ENCODE data around the gene MAP3K15.
A peak's percentile ranks its signal among the peaks of the same experiment; 100 is the strongest.
"Not testable (repeated sequence)": the region's sequence is repeated elsewhere in the genome, so short reads cannot be mapped to it uniquely, and the experiment has no call there.

Gene MAP3K15

GRCh38 chrX:19541196-19541595 is 25.9 kb upstream of the MAP3K15 start:
- DNase-seq = no peak

GRCh38 chrX:19540076-19540475 is 24.8 kb upstream of the MAP3K15 start:
- DNase-seq = no peak
- intact Hi-C loops (cut with DNase I) = loop anchor here (5.0 kb wide), 1 partner anchor 347 kb away; the partner anchor contains the start of gene SH3KBP1

More at GRCh38 chrX:19541196-19541595, 25.9 kb upstream of the MAP3K15 start:
- intact Hi-C loops (cut with DNase I) = loop anchor here (5.0 kb wide), 1 partner anchor 346 kb away; the partner anchor contains the start of gene SH3KBP1

- intact Hi-C loops (cut with DNase I) = loop anchor here (5.0 to 10.0 kb wide), 2 partner anchors 165 to 348 kb away; partner anchors contain the start of gene SH3KBP1
Measured at GRCh38 chrX:19539665-19540064, 24.4 kb upstream of the MAP3K15 start.

DNA sequence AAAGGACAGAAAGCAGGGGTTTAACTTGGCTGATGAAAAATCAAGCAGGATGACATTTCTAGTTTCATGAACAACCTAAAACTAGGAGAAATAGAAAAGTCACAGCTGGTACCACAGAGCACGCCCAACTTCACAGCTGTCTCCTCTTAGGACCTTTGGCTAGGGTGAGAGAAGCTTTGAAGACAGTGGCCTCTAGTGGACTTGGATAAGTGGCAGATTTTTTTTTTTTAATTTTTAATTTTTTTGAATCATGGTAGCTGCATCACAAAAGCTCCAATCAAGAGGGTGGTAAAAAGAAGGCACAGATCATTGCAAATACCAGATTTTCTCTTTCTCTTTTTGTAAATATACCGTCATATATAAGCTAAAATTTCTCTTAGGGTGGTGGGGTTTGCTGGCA is 20.2 kb upstream of the MAP3K15 start:
- intact Hi-C loops (cut with DNase I) = loop anchor here (10.0 kb wide), 1 partner anchor 161 kb away; no protein-coding TSS in a partner anchor
- DNase-seq = no peak

More at GRCh38 chrX:19539665-19540064, 24.4 kb upstream of the MAP3K15 start:
- no peak for DNase-seq

- intact Hi-C loops (cut with DNase I) = loop anchor here (10.0 kb wide), 1 partner anchor 158 kb away; no protein-coding TSS in a partner anchor
- DNase-seq = no peak
Measured at GRCh38 chrX:19532709-19533108, 17.4 kb upstream of the MAP3K15 start.

DNA sequence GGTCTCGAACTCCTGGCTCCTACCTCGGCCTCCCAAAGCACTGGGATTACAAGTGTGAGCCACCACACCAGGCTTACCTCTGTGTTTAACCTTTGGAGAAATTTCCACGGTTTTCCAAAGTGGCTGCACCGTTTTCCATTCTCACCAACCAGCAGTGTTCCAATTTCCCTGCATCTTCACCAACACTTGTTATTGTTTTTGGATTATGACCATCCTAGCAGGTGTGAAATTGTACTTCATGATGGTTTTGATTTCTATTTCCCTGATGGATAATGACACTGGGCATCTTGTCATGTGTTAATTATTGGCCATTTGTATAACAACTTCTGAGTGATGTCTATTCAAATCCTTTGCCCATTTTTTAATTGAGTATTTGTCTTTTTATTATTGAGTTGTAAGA is 2.7 kb upstream of the MAP3K15 start:
- intact Hi-C loops (cut with DNase I) = no loop called here

DNA sequence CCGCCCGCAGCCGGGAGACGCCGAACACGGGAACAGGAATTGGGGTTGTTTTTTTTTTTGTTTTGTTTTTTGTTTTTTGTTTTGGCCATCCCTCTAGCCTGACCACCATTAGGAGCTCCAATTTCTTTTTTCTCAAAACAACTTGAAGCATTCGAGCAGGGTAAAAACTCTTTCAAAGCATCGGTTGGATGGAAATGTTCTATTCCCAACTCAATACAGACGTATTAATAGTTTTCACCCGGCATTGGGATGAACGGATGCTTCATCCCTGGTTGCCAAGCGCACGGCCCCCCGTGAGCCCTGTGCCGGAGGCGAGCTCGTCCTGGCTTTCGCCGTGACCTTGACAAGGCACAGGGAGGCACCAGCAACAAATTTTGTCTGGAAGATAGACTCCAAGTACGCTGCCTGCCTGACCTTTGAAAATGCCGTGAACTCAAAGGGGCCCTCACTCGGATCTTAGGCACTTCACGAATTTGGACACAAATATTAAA is 352 bp upstream of the MAP3K15 start:
- intact Hi-C loops (cut with DNase I) = no loop called here
- DNase-seq = peak in 1 of 10 donors; percentile 39

More for the DNA sequence above, 2.7 kb upstream of the MAP3K15 start:
- DNase-seq = no peak

DNA sequence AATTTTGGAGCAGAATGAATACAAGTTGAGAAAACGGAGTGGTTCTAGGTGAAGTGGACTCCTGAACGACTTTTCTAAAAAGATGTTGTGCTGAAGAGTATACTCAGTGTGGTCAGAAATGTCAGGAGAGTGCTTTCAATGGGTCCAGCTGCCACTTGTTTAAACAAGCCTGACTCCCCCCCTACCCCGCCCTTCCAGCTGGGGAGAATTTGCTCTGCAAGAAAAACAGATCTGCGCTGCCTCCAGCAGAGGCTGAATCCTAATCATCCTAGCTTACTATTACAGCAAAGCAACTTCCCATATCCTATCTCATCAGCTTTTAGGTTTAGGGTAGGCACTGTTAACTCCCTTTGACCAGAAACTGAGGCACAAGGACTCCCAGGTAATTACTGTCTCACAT is 1.9 kb downstream of the MAP3K15 start:
- DNase-seq = no peak
- intact Hi-C loops (cut with DNase I) = no loop called here

- DNase-seq = peak in 1 of 10 donors; percentile 27
- intact Hi-C loops (cut with DNase I) = no loop called here
Measured at GRCh38 chrX:19512961-19513360, 2.3 kb downstream of the MAP3K15 start.

- intact Hi-C loops (cut with DNase I) = no loop called here
- no peak for DNase-seq
Measured at GRCh38 chrX:19512359-19512758, 2.9 kb downstream of the MAP3K15 start.

- intact Hi-C loops (cut with DNase I); DNase-seq: not testable (repeated sequence)
Measured at GRCh38 chrX:19511796-19512195, 3.5 kb downstream of the MAP3K15 start.

DNA sequence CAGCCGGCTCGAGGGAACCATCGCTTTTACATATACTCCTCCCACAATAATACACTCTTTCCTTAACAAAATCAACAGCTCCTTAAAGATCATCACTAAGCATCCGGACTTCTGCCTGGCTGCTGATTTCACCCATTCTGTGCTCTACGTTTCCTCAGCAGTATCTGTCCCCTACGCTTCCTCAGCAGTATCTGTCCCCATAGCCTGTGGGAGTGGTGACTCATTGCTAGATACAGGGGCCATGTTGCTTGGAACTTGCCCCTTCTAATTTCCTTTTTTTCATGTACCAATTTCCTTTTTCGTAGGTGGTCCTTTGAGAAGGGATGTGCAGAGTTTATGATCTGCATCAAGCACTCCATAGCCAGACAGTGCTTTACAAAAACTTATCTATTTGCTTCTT is 18.6 kb downstream of the MAP3K15 start:
- intact Hi-C loops (cut with DNase I) = no loop called here
- DNase-seq = no peak

DNA sequence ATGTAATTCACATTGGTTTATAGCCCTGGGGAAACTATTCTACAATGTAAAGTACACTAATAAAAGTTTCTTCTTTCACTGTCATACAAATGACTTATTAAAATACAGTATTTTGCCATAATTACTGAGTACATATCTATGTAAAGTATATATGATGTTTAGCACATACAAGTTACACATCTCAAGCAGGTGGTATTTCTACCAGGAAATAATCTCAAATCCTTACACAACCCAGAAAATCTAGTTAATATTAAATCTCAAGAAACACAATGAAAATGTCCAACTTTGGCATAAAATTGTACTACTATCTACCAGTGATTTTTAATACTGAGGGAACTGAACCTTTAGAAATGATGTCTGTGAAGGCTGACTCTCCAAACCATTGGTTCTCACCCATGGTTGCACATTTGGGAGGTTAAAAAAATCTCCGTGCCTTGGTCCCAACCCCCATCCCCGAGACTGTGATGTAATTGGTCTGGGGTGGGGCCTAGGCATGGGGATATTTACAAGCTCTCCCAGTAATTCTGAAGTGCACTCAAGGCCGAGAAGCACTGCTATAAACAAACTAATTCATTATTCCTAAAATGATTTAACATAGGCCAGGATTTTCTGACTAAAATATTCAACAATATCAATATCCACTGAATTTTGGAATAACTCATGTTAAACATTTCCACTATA is 27.6 kb downstream of the MAP3K15 start:
- intact Hi-C loops (cut with DNase I) = no loop called here
- no peak for DNase-seq

GRCh38 chrX:19479458-19479857 is 35.9 kb downstream of the MAP3K15 start:
- intact Hi-C loops (cut with DNase I) = no loop called here
- DNase-seq = no peak

- DNase-seq; intact Hi-C loops (cut with DNase I): not testable (repeated sequence)
Measured at GRCh38 chrX:19468383-19468782, 46.9 kb downstream of the MAP3K15 start.

GRCh38 chrX:19462879-19463278 is 52.4 kb downstream of the MAP3K15 start:
- intact Hi-C loops (cut with DNase I) = no loop called here
- no peak for DNase-seq

GRCh38 chrX:19462231-19462630 is 53.1 kb downstream of the MAP3K15 start:
- intact Hi-C loops (cut with DNase I) = no loop called here

GRCh38 chrX:19457662-19458061 is 57.6 kb downstream of the MAP3K15 start:
- intact Hi-C loops (cut with DNase I) = no loop called here
- DNase-seq = no peak

More at GRCh38 chrX:19462231-19462630, 53.1 kb downstream of the MAP3K15 start:
- no peak for DNase-seq

GRCh38 chrX:19448077-19448476 is 67.2 kb downstream of the MAP3K15 start:
- intact Hi-C loops (cut with DNase I) = no loop called here
- no peak for DNase-seq

- DNase-seq = no peak
- intact Hi-C loops (cut with DNase I) = no loop called here
Measured at GRCh38 chrX:19446397-19446796, 68.9 kb downstream of the MAP3K15 start.

GRCh38 chrX:19445772-19446171 is 69.5 kb downstream of the MAP3K15 start:
- intact Hi-C loops (cut with DNase I); DNase-seq: not testable (repeated sequence)
